ENCODE measurements around the gene FAM171A1. TPM values are rescaled to one million over a fixed set of nuclear protein-coding genes. Genes with fewer than 3 reads are reported as not detected.
"Not testable (repeated sequence)": the region's sequence is repeated elsewhere in the genome, so short reads cannot be mapped to it uniquely, and the experiment has no call there.

The FAM171A1 gene
- total and polyA plus RNA-seq, 2 donors (not counting 1 experiment from before 2014, with no cell fraction given), result 8.8 to 10.3 TPM

GRCh38 chr10:15306735-15307280 lies 64.3 kb downstream of the FAM171A1 start:
- no peak overlapping the region for H3K4me3 ChIP-seq (replicated peaks in 1 of 4; ENCODE audit: control extremely low read depth in 1 of 4, insufficient read depth in 1 of 4, low read depth in 3 of 4, low read length in 4 of 4)
- H3K9me3 ChIP-seq (ENCODE audit: control insufficient read depth, insufficient read depth, low read depth, low read length), result no peaks in the 10 kb centered on the region
- H4K20me1 ChIP-seq (ENCODE audit: control insufficient read depth, extremely low read depth, insufficient read depth, low read length), result no peaks in the 10 kb centered on the region

GRCh38 chr10:15305634-15306033 lies 65.5 kb downstream of the FAM171A1 start:
- no peak overlapping the region for H3K4me3 ChIP-seq (replicated peaks in 1 of 4; ENCODE audit: control extremely low read depth in 1 of 4, insufficient read depth in 1 of 4, low read depth in 3 of 4, low read length in 4 of 4)
- no peak overlapping the region for H3K27ac ChIP-seq (ENCODE audit: insufficient read depth, low read length)
- H3K9me3 ChIP-seq (ENCODE audit: control insufficient read depth, insufficient read depth, low read depth, low read length), result no peaks in the 10 kb centered on the region
- H3K27me3 ChIP-seq (ENCODE audit: control insufficient read depth, insufficient read depth, low read length), result no peaks in the 10 kb centered on the region
- no peaks in the 10 kb centered on the region for H3K79me2 ChIP-seq (ENCODE audit: control insufficient read depth, insufficient read depth, low read length)
- no peak overlapping the region for H3K9ac ChIP-seq (ENCODE audit: insufficient read depth, low read length)
- H3K4me2 ChIP-seq (ENCODE audit: extremely low read depth, insufficient read depth, low read length), result no peak overlapping the region
- H2AFZ ChIP-seq (ENCODE audit: low read length), result no peak overlapping the region
- DNase-seq (ENCODE audit: low read depth in 2 of 2), result no peak
- H3K36me3 ChIP-seq (ENCODE audit: control insufficient read depth, insufficient read depth, low read length), result no peaks in the 10 kb centered on the region
- no peak for TF ChIP-seq CTCF (conservative IDR thresholded peaks at IDR 0.05 in 1 of 2, IDR thresholded peaks at IDR 0.05 in 1 of 2; ENCODE audit: low read depth in 1 of 2, low read length in 2 of 2)
- TF ChIP-seq EZH2 (IDR thresholded peaks at IDR 0.05; ENCODE audit: low read length, missing control alignments), result no peak
- H3K4me1 ChIP-seq (ENCODE audit: control insufficient read depth, extremely low read depth, insufficient read depth, low read length), result no peaks in the 10 kb centered on the region
- H4K20me1 ChIP-seq (ENCODE audit: control insufficient read depth, extremely low read depth, insufficient read depth, low read length), result no peaks in the 10 kb centered on the region

More at GRCh38 chr10:15306735-15307280, 64.3 kb downstream of the FAM171A1 start:
- Histone ChIP-seq H3K27me3 (ENCODE audit: control insufficient read depth, insufficient read depth, low read length) (no peaks in the 10 kb centered on the region), H3K79me2 (ENCODE audit: control insufficient read depth, insufficient read depth, low read length) (no peaks in the 10 kb centered on the region), H2AFZ (ENCODE audit: low read length) (no peak overlapping the region), H3K36me3 (ENCODE audit: control insufficient read depth, insufficient read depth, low read length) (no peaks in the 10 kb centered on the region), H3K4me2 (ENCODE audit: extremely low read depth, insufficient read depth, low read length) (no peak overlapping the region), H3K4me1 (ENCODE audit: control insufficient read depth, extremely low read depth, insufficient read depth, low read length) (no peaks in the 10 kb centered on the region), H3K27ac (ENCODE audit: insufficient read depth, low read length) (no peak overlapping the region), H3K9ac (ENCODE audit: insufficient read depth, low read length) (no peak overlapping the region)
- TF ChIP-seq CTCF (conservative IDR thresholded peaks at IDR 0.05 in 1 of 2, IDR thresholded peaks at IDR 0.05 in 1 of 2; ENCODE audit: low read depth in 1 of 2, low read length in 2 of 2) (no peak), EZH2 (IDR thresholded peaks at IDR 0.05; ENCODE audit: low read length, missing control alignments) (no peak)
- DNase-seq (ENCODE audit: low read depth in 2 of 2), result no peak

GRCh38 chr10:15305161-15305560 lies 65.9 kb downstream of the FAM171A1 start:
- Histone ChIP-seq H3K4me1 (ENCODE audit: control insufficient read depth, extremely low read depth, insufficient read depth, low read length) (no peaks in the 10 kb centered on the region), H3K27ac (ENCODE audit: insufficient read depth, low read length) (no peak overlapping the region), H3K9ac (ENCODE audit: insufficient read depth, low read length) (no peak overlapping the region), H3K79me2 (ENCODE audit: control insufficient read depth, insufficient read depth, low read length) (no peaks in the 10 kb centered on the region), H2AFZ (ENCODE audit: low read length) (no peak overlapping the region), H3K4me2 (ENCODE audit: extremely low read depth, insufficient read depth, low read length) (no peak overlapping the region), H3K9me3 (ENCODE audit: control insufficient read depth, insufficient read depth, low read depth, low read length) (no peaks in the 10 kb centered on the region), H3K27me3 (ENCODE audit: control insufficient read depth, insufficient read depth, low read length) (no peaks in the 10 kb centered on the region), H3K4me3 (replicated peaks in 1 of 4; ENCODE audit: control extremely low read depth in 1 of 4, insufficient read depth in 1 of 4, low read depth in 3 of 4, low read length in 4 of 4) (no peak overlapping the region), H4K20me1 (ENCODE audit: control insufficient read depth, extremely low read depth, insufficient read depth, low read length) (no peaks in the 10 kb centered on the region), H3K36me3 (ENCODE audit: control insufficient read depth, insufficient read depth, low read length) (no peaks in the 10 kb centered on the region)
- TF ChIP-seq EZH2 (IDR thresholded peaks at IDR 0.05; ENCODE audit: low read length, missing control alignments), result no peak
- no peak for DNase-seq (ENCODE audit: low read depth in 2 of 2)

GRCh38 chr10:15302188-15302956 lies 68.7 kb downstream of the FAM171A1 start:
- H3K9me3 ChIP-seq (ENCODE audit: control insufficient read depth, insufficient read depth, low read depth, low read length); H3K4me1 ChIP-seq (ENCODE audit: control insufficient read depth, extremely low read depth, insufficient read depth, low read length); H4K20me1 ChIP-seq (ENCODE audit: control insufficient read depth, extremely low read depth, insufficient read depth, low read length); H3K9ac ChIP-seq (ENCODE audit: insufficient read depth, low read length); H2AFZ ChIP-seq (ENCODE audit: low read length); H3K4me2 ChIP-seq (ENCODE audit: extremely low read depth, insufficient read depth, low read length); H3K4me3 ChIP-seq (replicated peaks in 1 of 4; ENCODE audit: control extremely low read depth in 1 of 4, insufficient read depth in 1 of 4, low read depth in 3 of 4, low read length in 4 of 4); H3K79me2 ChIP-seq (ENCODE audit: control insufficient read depth, insufficient read depth, low read length); H3K36me3 ChIP-seq (ENCODE audit: control insufficient read depth, insufficient read depth, low read length); H3K27ac ChIP-seq (ENCODE audit: insufficient read depth, low read length); DNase-seq (ENCODE audit: low read depth in 2 of 2); H3K27me3 ChIP-seq (ENCODE audit: control insufficient read depth, insufficient read depth, low read length): not testable (repeated sequence)

Data from fibroblast of lung (primary cell).